Measurements from ENCODE around the gene PGM1.

The PGM1 gene

GRCh38 chr1:63705078-63705477 is 111.9 kb downstream of the PGM1 start:
- no peak for DNase-seq

GRCh38 chr1:63709267-63709828 is 116.1 kb downstream of the PGM1 start:
- no peak for DNase-seq

All from KG1 (cell line).